ENCODE results near the gene TRAPPC8. TPM values are rescaled to one million over a fixed set of nuclear protein-coding genes. Genes with fewer than 3 reads are reported as not detected.
"Not testable (repeated sequence)": the region's sequence is repeated elsewhere in the genome, so short reads cannot be mapped to it uniquely, and the experiment has no call there.

The TRAPPC8 gene
- total RNA-seq, result 25.0 TPM

- Histone ChIP-seq H3K4me3 (ENCODE audit: low read length) (peak within 1 kb of the TSS; percentile 95), H3K9me3 (ENCODE audit: low read depth, low read length) (no peaks in the 10 kb centered on the region), H3K27me3 (ENCODE audit: insufficient read depth, low read length) (no peaks in the 10 kb centered on the region), H3K4me1 (ENCODE audit: insufficient read depth, low read length) (peaks cover 34% of the 10 kb centered on the region)
Observed at GRCh38 chr18:31942999-31943877, at the start of gene TRAPPC8. Gene TRAPPC8 (minus strand): TSS chr18:31943128. CDS start chr18:31942764, 364 bp downstream.

DNA sequence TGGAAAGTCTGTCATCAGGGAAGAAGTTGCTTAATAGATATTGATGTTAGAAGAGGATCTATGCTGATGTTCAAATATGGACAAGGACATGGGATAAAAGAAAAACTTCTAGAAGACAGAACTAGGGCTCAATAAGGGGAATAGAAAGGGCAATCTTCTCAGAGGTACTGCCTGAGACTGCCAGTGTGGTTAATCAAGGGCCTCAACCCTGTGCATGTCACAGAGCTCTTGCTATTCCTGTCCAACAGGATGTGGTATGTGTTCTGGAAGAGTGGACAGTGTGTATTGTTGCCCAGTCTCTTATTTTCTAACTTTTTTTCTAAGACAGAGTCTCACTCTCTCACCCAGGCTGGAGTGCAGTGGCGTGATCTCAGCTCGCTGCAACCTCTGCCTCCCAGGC, 47.9 kb upstream of the TRAPPC8 start:
- Histone ChIP-seq H3K27me3 (ENCODE audit: insufficient read depth, low read length) (no peaks in the 10 kb centered on the region), H3K4me1 (ENCODE audit: insufficient read depth, low read length) (no peaks in the 10 kb centered on the region), H3K4me3 (ENCODE audit: low read length) (no peak overlapping the region), H3K9me3 (ENCODE audit: low read depth, low read length) (no peaks in the 10 kb centered on the region)

DNA sequence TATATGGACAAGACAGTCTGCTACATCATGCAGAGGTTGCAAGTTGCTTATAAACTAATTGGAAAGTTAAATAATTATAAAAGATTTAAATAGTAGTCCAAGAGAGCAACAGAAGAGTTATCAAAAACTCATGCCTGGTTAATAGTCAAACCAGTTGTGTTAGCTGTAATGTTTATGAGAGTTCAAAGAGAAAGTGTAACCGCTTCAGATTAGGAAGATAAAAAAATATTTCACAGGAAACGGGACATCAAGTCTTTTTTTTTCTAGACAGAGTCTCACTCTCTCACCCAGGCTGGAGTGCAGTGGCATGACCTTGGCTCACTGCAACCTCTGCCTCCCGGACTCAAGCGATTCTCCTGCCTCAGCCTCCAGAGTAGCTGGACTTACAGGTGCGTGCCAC, 41.0 kb upstream of the TRAPPC8 start:
- Histone ChIP-seq H3K27me3 (ENCODE audit: insufficient read depth, low read length) (no peaks in the 10 kb centered on the region), H3K9me3 (ENCODE audit: low read depth, low read length) (peaks cover under 1% of the 10 kb centered on the region), H3K4me1 (ENCODE audit: insufficient read depth, low read length) (no peaks in the 10 kb centered on the region), H3K4me3 (ENCODE audit: low read length) (no peak overlapping the region)

DNA sequence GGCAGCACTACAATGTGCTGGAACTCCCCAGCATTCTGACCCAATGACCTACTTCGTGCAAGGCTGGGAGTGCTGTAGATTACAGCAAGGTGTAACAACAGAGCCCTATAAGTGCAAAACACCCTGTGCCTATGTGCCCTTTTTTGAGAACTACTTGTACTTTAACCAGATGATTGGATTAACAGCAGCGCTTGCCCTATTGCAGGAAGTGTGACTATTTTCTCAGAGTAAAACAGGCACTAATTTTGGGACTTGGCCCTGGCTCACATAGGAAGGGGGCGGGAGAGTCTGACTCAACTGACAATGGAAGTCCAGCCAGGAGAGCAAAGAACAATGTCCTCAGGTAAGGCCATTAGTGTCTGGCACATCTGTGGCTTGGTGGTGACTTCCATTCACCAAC, 40.1 kb upstream of the TRAPPC8 start:
- Histone ChIP-seq H3K9me3 (ENCODE audit: low read depth, low read length) (peaks cover 7% of the 10 kb centered on the region), H3K4me3 (ENCODE audit: low read length) (no peak overlapping the region), H3K4me1 (ENCODE audit: insufficient read depth, low read length) (no peaks in the 10 kb centered on the region), H3K27me3 (ENCODE audit: insufficient read depth, low read length) (no peaks in the 10 kb centered on the region)

DNA sequence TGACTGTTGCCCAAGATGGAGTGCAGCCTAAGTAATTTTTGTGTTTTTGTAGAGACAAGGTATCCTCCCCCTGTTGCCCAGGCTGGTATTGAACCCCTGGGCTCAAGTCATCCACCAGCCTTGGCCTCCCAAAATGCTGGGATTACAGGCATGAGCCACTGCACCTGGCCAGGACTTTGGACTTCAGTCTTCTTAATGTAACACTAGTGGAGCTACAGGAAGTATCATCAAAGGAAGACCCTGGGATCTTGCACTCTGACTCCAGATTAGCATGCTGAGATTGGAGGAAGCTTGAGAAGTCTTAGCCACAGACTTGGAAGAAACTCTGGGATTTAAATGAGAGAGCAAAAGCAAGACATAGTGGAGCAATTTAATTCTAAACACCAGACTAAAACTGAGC, 37.9 kb upstream of the TRAPPC8 start:
- Histone ChIP-seq H3K4me3 (ENCODE audit: low read length) (no peak overlapping the region), H3K4me1 (ENCODE audit: insufficient read depth, low read length) (no peaks in the 10 kb centered on the region), H3K9me3 (ENCODE audit: low read depth, low read length) (peaks cover 7% of the 10 kb centered on the region), H3K27me3 (ENCODE audit: insufficient read depth, low read length) (no peaks in the 10 kb centered on the region)

DNA sequence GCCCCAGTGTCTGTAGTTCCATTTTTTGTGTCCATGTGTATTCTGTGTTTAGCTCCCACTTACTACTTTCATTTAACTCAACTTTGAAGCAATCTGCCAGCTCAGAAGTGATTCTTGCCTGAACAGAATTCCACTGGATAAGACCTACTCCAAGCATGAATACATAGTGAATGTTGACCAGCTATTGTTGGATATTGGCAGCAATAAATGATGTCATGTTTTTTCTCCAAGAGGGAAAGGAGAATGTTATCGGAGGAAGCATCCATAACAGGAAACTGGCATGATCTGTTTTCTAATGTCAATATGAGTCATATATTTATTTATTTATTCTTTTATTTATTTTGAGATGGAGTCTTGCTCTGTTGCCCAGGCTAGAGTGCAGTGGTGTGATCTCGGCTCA, 36.8 kb upstream of the TRAPPC8 start:
- Histone ChIP-seq H3K27me3 (ENCODE audit: insufficient read depth, low read length) (no peaks in the 10 kb centered on the region), H3K9me3 (ENCODE audit: low read depth, low read length) (peaks cover 12% of the 10 kb centered on the region), H3K4me3 (ENCODE audit: low read length) (no peak overlapping the region), H3K4me1 (ENCODE audit: insufficient read depth, low read length) (no peaks in the 10 kb centered on the region)

DNA sequence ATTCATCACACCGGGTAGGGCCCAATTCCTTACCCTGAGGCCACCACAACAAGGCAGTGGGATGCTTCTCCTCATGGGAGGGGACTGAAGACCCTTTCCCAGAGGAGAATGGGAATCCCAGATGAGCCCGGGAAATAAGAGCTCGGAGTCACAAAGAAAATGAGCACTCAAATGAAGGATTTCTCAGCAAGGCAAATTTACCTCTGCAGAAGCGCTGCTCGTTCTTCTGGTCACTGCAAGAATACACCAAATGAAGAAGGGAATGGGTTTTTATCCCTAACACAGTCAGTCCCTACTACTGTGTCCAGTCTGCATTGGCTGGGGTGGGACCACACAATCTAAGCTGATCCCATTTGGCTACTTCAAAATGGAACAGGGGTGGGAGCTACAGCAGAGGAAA, 35.7 kb upstream of the TRAPPC8 start:
- no peak overlapping the region for H3K4me3 ChIP-seq (ENCODE audit: low read length)
- no peaks in the 10 kb centered on the region for H3K27me3 ChIP-seq (ENCODE audit: insufficient read depth, low read length)
- H3K4me1 ChIP-seq (ENCODE audit: insufficient read depth, low read length), result no peaks in the 10 kb centered on the region
- H3K9me3 ChIP-seq (ENCODE audit: low read depth, low read length), result peaks cover 23% of the 10 kb centered on the region

DNA sequence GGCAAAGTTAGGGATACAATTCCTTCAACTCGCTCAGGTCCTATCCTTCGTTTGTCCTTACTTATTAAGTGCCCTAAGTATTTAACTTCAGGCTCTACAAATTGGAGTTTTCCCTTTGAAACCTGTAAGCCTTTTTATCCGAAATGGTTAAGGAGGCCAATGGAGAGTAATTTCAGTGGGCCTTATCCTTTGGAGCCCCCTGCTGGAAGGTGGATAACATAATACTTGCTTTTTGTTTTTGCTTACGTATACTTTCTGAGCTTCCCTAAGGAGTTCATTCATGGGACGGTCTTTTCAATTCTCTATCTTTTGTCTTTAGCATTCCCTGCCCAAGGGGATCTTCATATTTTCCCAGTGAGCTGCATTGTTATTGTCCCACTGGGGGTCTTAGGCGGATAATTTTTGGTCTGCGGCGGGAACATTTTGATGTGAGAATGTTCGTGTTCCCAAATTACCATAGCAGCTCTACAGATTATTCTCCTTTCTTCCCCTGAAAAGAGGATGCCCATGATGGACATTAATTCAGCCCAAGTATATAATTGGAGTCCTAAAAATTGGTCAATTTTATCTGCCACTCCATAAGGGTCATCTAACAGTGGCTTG, 34.4 kb upstream of the TRAPPC8 start:
- Histone ChIP-seq H3K4me1 (ENCODE audit: insufficient read depth, low read length) (no peaks in the 10 kb centered on the region), H3K4me3 (ENCODE audit: low read length) (no peak overlapping the region), H3K9me3 (ENCODE audit: low read depth, low read length) (peaks cover 25% of the 10 kb centered on the region), H3K27me3 (ENCODE audit: insufficient read depth, low read length) (no peaks in the 10 kb centered on the region)

- no peaks in the 10 kb centered on the region for H3K27me3 ChIP-seq (ENCODE audit: insufficient read depth, low read length)
- H3K9me3 ChIP-seq (ENCODE audit: low read depth, low read length), result peaks cover 25% of the 10 kb centered on the region
- H3K4me3 ChIP-seq (ENCODE audit: low read length), result no peak overlapping the region
- H3K4me1 ChIP-seq (ENCODE audit: insufficient read depth, low read length), result no peaks in the 10 kb centered on the region
Observed at GRCh38 chr18:31976242-31976641, 33.3 kb upstream of the TRAPPC8 start.

DNA sequence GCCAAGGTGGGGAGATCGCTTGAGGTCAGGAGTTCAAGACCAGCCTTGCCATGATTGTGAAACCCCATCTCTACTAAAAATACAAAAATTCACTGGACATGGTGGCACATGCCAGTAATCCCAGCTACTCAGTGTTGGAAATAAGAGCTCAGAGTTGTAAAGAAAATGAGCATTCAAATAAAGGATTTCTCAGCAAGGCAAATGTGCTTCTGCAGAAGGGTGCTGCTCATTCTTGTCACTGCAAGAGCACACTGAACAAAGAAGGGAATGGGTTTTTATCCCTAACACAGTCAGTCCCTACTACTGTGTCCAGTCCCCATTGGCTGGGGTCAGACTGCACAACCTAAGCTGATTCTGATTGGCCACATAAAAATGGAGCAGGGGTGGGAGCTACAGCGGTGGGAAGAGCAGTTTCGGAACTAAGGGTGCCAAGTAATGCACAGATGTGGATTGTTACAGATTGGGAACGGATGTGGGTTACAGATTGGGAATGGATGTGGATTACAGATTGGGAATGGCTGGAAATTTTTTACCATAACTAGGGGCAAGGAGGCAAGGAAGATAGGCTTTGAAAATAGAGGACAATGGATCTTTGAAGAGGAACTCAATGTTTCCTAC, 31.1 kb upstream of the TRAPPC8 start:
- Histone ChIP-seq H3K9me3 (ENCODE audit: low read depth, low read length) (peaks cover 25% of the 10 kb centered on the region), H3K4me3 (ENCODE audit: low read length) (no peak overlapping the region), H3K27me3 (ENCODE audit: insufficient read depth, low read length) (no peaks in the 10 kb centered on the region), H3K4me1 (ENCODE audit: insufficient read depth, low read length) (no peaks in the 10 kb centered on the region)

DNA sequence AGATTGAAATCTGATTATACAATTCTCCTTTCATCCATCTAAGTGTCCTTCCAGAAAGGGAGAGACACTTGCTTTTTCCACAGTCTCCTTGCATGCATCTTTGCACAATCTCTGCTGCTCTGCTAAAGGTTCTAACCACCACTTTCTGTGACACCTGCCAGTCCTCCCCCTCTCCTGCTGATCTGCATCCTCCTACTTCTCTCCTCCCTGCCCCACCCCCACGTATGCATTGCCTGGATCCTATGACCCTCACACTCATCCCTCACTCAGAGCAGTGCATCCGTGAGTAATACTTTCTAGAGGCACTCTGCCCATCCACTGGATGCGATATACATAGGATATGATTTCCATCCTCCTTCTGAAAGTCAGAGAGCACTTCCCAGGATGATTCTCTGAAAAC, 27.7 kb upstream of the TRAPPC8 start:
- Histone ChIP-seq H3K4me3 (ENCODE audit: low read length) (no peak overlapping the region), H3K4me1 (ENCODE audit: insufficient read depth, low read length) (no peaks in the 10 kb centered on the region), H3K9me3 (ENCODE audit: low read depth, low read length) (peaks cover 18% of the 10 kb centered on the region), H3K27me3 (ENCODE audit: insufficient read depth, low read length) (no peaks in the 10 kb centered on the region)

DNA sequence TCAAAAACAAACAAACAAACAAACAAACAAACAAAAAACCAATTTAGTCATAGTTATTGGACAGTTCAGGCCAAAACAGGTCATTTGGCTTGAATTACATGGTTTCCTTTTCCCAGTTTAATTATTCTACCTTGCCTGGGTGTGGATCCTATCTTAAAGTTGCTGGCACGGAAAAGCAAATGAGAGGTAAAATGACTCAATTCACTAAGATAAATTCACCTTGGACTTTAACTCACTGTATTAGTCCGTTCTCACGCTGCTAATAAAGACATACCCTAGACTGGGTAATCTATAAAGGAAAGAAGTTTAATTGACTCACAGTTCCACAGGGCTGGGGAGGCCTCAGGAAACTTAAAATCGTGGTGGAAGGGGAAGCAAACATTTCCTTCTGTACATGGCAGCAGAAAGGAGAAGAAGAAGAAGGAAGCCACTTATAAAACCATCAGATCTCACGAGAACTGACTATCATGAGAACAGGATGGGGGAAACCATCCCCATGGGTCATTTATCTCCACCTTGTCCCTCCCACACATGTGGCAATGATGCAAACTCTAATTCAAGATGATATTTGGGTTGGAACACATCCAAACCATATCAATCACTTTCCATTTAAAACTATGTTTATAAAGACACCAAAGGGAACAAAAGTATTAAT, 22.5 kb upstream of the TRAPPC8 start:
- no peaks in the 10 kb centered on the region for H3K27me3 ChIP-seq (ENCODE audit: insufficient read depth, low read length)
- H3K4me1 ChIP-seq (ENCODE audit: insufficient read depth, low read length), result no peaks in the 10 kb centered on the region

DNA sequence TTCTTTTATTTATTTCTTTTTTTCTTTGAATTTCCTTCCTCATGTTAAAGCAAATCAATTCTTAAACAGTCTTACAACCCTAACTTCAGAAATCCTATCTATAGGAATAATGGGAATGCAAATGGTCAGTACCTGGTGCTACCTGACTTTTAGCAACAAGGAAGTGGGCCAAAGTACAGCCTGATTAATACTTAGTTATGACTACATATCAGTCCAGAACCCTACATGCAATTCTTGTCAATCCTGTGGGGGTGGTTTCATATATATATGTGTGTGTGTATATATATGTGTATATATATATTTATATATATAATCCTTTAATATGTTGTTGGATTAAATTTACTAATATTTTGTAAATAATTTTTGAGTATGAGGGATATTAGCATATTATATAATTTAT, 14.8 kb upstream of the TRAPPC8 start:
- Histone ChIP-seq H3K9me3 (ENCODE audit: low read depth, low read length) (no peaks in the 10 kb centered on the region), H3K4me1 (ENCODE audit: insufficient read depth, low read length) (no peaks in the 10 kb centered on the region), H3K4me3 (ENCODE audit: low read length) (no peak overlapping the region), H3K27me3 (ENCODE audit: insufficient read depth, low read length) (no peaks in the 10 kb centered on the region)

More for the DNA sequence above, 22.5 kb upstream of the TRAPPC8 start:
- H3K4me3 ChIP-seq (ENCODE audit: low read length), result no peak overlapping the region
- H3K9me3 ChIP-seq (ENCODE audit: low read depth, low read length), result no peaks in the 10 kb centered on the region

DNA sequence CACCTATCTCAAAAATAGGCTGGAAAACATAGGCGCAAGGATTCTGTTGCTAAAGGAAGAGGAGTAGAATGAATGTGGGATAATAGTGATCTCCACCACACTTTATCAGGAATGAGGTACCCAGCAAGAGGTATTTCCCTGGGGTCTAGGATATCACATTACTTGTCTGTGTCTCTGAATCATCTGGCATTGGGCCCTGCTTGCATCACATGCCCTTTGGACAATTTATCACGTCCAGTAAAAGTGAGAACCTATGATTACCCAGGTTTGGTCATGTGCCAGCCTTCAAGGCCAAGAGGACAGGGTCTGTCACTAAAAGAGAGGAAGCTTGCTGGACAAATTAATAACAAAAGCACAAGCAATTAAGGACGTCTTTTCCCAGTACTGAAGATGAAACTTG, 11.4 kb upstream of the TRAPPC8 start:
- no peak overlapping the region for H3K4me3 ChIP-seq (ENCODE audit: low read length)
- no peaks in the 10 kb centered on the region for H3K4me1 ChIP-seq (ENCODE audit: insufficient read depth, low read length)
- H3K9me3 ChIP-seq (ENCODE audit: low read depth, low read length), result no peaks in the 10 kb centered on the region
- H3K27me3 ChIP-seq (ENCODE audit: insufficient read depth, low read length), result no peaks in the 10 kb centered on the region

DNA sequence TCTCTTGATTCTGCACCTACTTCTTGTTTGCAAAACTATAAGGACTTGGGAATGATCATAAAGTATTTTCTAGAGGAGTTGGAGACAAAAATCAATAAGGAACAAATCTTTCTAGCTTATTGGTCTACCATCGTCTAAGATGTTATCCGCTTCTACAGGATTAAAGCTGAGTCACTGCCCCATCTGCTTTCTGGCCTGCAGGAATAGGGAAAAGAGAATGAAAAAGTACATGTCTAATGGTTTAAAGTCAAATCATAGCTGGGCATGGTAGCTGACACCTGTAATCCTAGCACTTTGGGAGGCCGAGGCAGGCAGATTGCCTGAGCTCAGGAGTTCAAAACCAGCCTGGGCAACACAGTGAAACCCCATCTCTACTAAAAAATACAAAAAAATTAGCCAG, 10.8 kb upstream of the TRAPPC8 start:
- H3K4me1 ChIP-seq (ENCODE audit: insufficient read depth, low read length); H3K9me3 ChIP-seq (ENCODE audit: low read depth, low read length); H3K4me3 ChIP-seq (ENCODE audit: low read length); H3K27me3 ChIP-seq (ENCODE audit: insufficient read depth, low read length): not testable (repeated sequence)

All from mononuclear cell (primary cell).